Stimulated activated naive B cell treated with anti-CD40 and anti-IgM and Interleukin-4, amounts not matched to agents 10 μg/mL and 1 μg/mL and 100 μg/mL, for 72 hours (primary cell): ENCODE measurements around the gene NLGN1.

Experiments
- ATAC-seq, 2 donors: fragments of 150-1000 bp; cut with Tn5 transposase; replicated peaks; 2 replicates each; pipeline ENCODE4 v1.10.0; 2021; ENCODE audit warnings: moderate library complexity in 1 of 2
- DNase-seq: peaks from one replicate; pipeline ENCODE4 v3.0.0; 2021
- H3K27ac Mint-ChIP-seq: one replicate; pipeline ENCODE4 v1.8.0; 2022; ENCODE audit warnings: mild to moderate bottlenecking, mixed read lengths
- H3K27me3 Mint-ChIP-seq, 2 donors: one replicate each; pipeline ENCODE4 v1.8.0; 2022; ENCODE audit warnings: mixed read lengths in 2 of 2
- H3K36me3 Mint-ChIP-seq, 2 donors: one replicate each; pipeline ENCODE4 v1.8.0; 2022; ENCODE audit warnings: mixed read lengths in 2 of 2, mild to moderate bottlenecking in 1 of 2
- H3K4me1 Mint-ChIP-seq, 2 donors: one replicate each; pipeline ENCODE4 v1.8.0; 2022; ENCODE audit warnings: mixed read lengths in 2 of 2, mild to moderate bottlenecking in 1 of 2
- H3K4me3 Mint-ChIP-seq, 2 donors: one replicate each; pipeline ENCODE4 v1.8.0; 2022; ENCODE audit warnings: mild to moderate bottlenecking in 2 of 2, mixed read lengths in 2 of 2, moderate library complexity in 1 of 2
- H3K9me3 Mint-ChIP-seq, 2 donors: one replicate each; pipeline ENCODE4 v1.8.0; 2022; ENCODE audit warnings: mixed read lengths in 2 of 2, mild to moderate bottlenecking in 1 of 2

NLGN1 gene

DNA sequence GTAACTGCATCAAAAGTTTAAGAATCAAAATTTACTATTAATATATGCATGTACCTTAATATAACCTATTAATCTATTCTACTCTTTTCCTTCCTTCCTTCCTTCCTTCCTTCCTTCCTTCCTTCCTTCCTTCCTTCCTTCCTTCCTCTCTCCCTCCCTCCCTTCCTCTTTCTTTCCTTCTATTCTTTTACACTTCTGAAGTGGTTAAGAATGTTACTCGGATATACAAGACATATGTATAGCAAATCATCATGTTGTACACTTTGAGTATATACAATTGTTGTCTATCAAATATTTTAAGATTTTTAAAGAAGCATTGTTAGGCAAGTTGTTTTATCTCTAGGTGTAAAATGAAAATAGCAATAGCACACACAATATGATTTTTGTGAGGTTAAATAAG, 748.5 kb downstream of the NLGN1 start:
- no peak for DNase-seq
- H3K4me1 Mint-ChIP-seq = no peaks in the 10 kb centered on the region
- no peaks in the 10 kb centered on the region for H3K36me3 Mint-ChIP-seq
- ATAC-seq = no peak
- peaks cover 0 to 4% of the 10 kb centered on the region in 2 donors for H3K9me3 Mint-ChIP-seq
- H3K27ac Mint-ChIP-seq = no peak overlapping the region
- H3K4me3 Mint-ChIP-seq = no peak overlapping the region
- no peaks in the 10 kb centered on the region for H3K27me3 Mint-ChIP-seq

DNA sequence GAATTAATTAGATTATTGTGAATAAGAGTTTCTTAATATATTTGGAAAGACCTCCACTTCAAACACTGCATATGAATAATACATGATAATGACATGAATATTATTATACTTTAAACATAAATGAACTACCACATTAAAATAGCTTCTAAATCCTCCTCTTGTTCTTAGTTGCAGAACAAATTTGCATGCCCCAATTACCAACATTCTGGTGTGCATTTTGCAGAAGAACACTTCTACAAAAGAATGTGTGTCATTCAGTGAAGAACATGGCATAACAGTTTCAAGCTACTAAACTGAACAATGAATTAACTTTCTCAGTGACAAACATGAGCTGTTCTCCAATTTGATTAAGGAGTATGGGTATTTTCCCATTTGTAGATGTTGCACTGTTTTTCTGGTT, 750.3 kb downstream of the NLGN1 start:
- Mint-ChIP-seq H3K9me3 (peaks cover 0 to 2% of the 10 kb centered on the region in 2 donors), H3K4me1 (no peaks in the 10 kb centered on the region), H3K27ac (no peak overlapping the region), H3K36me3 (no peaks in the 10 kb centered on the region), H3K27me3 (no peaks in the 10 kb centered on the region), H3K4me3 (no peak overlapping the region)
- DNase-seq = no peak
- no peak for ATAC-seq

DNA sequence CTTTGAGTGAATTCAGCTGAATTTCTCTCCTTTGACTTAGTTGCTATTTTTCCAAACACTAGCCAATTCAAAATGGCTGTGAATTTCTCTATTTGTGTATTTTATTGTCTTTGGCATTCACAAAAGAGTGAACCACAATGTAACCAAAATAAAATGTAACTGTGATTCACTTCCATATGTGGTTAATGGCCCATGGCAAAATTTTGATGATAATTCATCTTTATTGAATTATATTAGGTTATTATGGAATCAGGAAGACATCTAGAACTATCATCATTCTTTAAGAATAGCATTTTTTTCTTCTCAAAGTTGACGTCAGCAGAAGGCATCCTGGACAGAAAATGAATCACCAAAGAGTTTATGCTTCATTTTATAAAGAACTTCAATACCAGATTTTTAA, 756.3 kb downstream of the NLGN1 start:
- H3K36me3 Mint-ChIP-seq = no peaks in the 10 kb centered on the region
- no peaks in the 10 kb centered on the region for H3K4me1 Mint-ChIP-seq
- H3K27ac Mint-ChIP-seq = no peak overlapping the region
- no peak for ATAC-seq
- H3K9me3 Mint-ChIP-seq = no peaks in the 10 kb centered on the region
- H3K27me3 Mint-ChIP-seq = no peaks in the 10 kb centered on the region
- H3K4me3 Mint-ChIP-seq = no peak overlapping the region
- DNase-seq = no peak

DNA sequence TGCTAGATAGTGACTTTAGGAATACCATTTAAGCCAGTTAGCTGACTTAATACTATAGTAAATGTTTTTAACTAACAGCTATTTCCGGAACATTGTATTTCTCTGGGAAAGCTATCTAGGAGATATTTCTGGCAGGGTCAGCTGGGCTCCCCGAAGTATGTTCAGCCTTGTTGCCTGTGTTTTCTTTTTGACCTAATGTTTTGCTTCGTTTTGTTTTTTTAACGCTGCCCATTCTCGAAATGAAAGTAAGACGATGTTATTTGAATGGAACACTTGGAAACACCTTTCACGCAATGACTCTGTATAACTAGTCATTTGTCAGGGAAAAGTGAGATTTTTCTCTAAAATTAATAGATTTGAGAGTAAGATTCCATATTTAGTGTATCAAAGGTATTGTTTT, 758.7 kb downstream of the NLGN1 start:
- no peak overlapping the region for H3K27ac Mint-ChIP-seq
- no peaks in the 10 kb centered on the region for H3K9me3 Mint-ChIP-seq
- ATAC-seq (no peak), DNase-seq (no peak)
- no peaks in the 10 kb centered on the region for H3K4me1 Mint-ChIP-seq
- no peaks in the 10 kb centered on the region for H3K27me3 Mint-ChIP-seq
- no peaks in the 10 kb centered on the region for H3K36me3 Mint-ChIP-seq
- H3K4me3 Mint-ChIP-seq = no peak overlapping the region

DNA sequence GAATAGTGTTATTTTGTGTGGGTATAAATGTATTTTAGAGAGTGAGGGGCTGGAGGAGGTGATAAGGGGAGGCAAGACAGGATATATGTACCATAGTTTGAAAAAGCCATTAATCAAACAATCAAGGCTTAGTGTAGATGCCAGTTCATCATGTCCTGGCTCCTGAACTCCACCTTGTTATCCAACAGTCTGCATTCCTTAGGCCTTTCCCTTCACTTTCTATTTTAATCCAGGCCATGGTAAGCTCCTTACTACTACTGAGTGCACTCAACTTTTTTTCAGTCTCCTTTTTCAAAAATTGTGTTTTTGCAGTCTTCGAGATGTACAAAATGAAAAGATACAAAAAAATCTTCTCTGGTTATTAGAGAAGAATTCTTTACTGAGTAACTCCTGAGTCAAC, 761.1 kb downstream of the NLGN1 start:
- peaks cover 0 to 6% of the 10 kb centered on the region in 2 donors for H3K9me3 Mint-ChIP-seq
- no peaks in the 10 kb centered on the region for H3K36me3 Mint-ChIP-seq
- DNase-seq (no peak), ATAC-seq (no peak)
- no peak overlapping the region for H3K27ac Mint-ChIP-seq
- H3K4me1 Mint-ChIP-seq = no peaks in the 10 kb centered on the region
- H3K27me3 Mint-ChIP-seq = no peaks in the 10 kb centered on the region
- no peak overlapping the region for H3K4me3 Mint-ChIP-seq

DNA sequence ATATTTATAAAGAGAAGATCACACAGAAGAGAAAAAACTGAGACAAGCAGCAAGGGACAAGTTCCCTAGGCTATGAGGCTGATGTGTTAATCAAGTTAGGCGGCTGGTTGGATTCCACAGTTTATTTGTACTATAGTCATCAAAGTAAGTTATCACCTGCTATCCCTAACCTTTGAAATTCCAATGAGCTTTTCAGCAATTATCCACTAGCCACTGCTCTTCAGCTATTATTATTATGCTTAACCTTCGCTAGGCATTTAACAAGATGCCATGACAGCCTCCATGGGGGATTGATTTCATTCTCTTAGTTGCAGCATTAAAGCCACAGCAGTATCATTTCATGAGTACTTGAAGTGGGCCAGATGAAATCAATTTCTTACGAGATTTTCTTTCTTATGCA, 762.1 kb downstream of the NLGN1 start:
- Mint-ChIP-seq H3K4me1 (no peaks in the 10 kb centered on the region), H3K36me3 (no peaks in the 10 kb centered on the region), H3K27ac (no peak overlapping the region), H3K9me3 (peaks cover 6 to 7% of the 10 kb centered on the region in 2 donors), H3K27me3 (no peaks in the 10 kb centered on the region), H3K4me3 (no peak overlapping the region)
- DNase-seq (no peak), ATAC-seq (no peak)

DNA sequence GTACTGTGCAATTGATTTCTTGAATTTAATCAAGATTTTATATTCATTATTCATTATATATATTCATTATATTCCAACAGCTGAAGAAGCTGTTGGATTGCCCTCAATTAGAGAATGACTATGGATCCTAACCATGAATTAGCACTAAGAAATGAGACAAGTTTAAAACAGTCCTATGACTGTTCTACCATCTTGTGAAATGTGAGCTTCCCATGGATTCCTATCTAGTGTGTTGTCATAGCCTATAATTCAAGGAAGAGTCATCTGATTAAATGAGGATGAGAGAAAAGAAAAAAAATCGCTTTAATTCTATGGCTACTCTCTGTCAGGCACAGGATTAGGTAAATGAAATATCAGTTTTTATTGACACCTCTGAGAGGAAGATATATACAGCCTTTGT, 765.0 kb downstream of the NLGN1 start:
- no peak overlapping the region for H3K4me3 Mint-ChIP-seq
- no peaks in the 10 kb centered on the region for H3K4me1 Mint-ChIP-seq
- no peak for ATAC-seq
- no peaks in the 10 kb centered on the region for H3K36me3 Mint-ChIP-seq
- no peak overlapping the region for H3K27ac Mint-ChIP-seq
- peaks cover 10 to 17% of the 10 kb centered on the region in 2 donors for H3K9me3 Mint-ChIP-seq
- no peak for DNase-seq
- H3K27me3 Mint-ChIP-seq = no peaks in the 10 kb centered on the region

DNA sequence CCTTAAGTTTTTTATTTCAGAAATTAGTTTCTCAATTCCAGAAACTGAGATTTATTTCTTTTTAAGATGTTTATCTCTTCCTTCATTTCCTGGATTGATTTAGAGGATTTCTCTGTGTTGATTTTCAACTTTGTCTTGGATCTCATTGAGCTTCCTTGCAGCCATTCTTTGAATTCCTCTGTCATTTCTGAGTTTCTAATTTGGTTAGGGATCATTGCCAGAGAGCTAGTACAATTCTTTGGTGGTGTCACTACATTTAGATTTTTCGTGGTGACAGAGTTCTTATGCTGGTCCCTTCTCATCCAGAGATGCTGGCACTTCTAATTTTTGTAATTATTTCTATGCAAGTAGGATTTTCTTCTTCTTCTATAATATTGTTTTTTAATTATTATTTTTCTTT, 770.5 kb downstream of the NLGN1 start:
- Mint-ChIP-seq H3K4me3 (no peak overlapping the region), H3K27ac (no peak overlapping the region), H3K36me3 (no peaks in the 10 kb centered on the region), H3K9me3 (peaks cover 14 to 17% of the 10 kb centered on the region in 2 donors), H3K27me3 (no peaks in the 10 kb centered on the region), H3K4me1 (no peaks in the 10 kb centered on the region)
- DNase-seq (no peak), ATAC-seq (no peak)

DNA sequence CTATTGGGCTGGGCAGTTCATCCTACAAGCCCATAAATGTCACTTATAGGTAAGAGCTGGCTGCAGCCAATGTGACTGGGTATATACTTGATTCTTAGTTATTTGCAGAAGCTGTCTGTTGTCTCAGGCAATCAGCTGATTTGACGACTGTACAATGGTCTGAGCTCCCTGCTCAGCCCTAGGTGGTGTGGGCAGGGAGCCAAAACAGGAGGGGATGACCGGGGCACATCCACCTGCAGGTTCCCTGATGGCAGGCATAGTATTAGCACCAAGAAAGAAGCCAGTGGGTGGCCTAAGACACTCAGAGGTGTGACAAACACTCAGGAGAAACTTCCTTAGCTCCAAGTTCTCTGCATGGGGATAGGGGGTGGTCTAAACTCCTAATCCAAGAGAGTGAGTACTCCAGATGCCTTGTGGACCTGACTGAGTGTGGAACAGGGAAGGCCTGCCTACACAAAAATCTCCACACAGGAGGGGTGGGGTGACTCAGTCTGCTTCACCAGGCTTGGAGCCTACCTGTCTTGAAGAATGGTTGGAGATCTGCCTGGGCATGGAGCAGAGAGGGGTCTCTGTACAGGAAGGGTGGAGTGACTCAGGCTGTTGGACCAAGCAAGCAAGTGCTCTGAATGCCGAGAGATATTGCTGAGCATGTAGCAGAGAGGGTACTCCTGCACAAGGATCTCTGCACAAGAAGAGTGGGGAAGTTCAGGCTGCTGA, 771.2 kb downstream of the NLGN1 start:
- Mint-ChIP-seq H3K27ac (no peak overlapping the region), H3K4me3 (no peak overlapping the region), H3K27me3 (no peaks in the 10 kb centered on the region), H3K36me3 (no peaks in the 10 kb centered on the region), H3K4me1 (no peaks in the 10 kb centered on the region), H3K9me3 (peaks cover 14% of the 10 kb centered on the region in 2 donors)
- DNase-seq (no peak), ATAC-seq (peak in 1 of 2 donors; percentile 10)

DNA sequence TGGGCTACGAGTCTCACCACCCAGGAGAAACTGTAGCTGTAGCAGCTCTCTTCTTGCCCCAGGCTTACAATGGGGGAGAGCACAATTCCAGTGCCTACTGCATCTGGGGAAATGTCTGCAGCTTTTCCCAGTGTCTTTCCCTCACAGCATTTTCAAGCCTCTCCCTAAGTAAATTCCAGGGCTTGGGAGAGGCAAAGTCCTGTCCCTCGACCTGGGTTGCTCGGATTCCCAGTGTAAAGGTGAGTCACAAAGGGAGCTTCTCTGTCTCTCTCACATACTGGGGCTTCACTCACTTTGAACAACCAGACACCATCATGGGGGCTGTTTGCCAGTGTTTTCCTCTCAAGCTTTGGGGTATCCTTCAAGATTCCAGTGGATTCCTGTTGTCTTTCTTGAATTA, 772.2 kb downstream of the NLGN1 start:
- no peak overlapping the region for H3K27ac Mint-ChIP-seq
- H3K9me3 Mint-ChIP-seq = peaks cover 9 to 15% of the 10 kb centered on the region in 2 donors
- no peak overlapping the region for H3K4me3 Mint-ChIP-seq
- H3K36me3 Mint-ChIP-seq = no peaks in the 10 kb centered on the region
- ATAC-seq = peak in 1 of 2 donors; percentile 25
- no peaks in the 10 kb centered on the region for H3K27me3 Mint-ChIP-seq
- no peak for DNase-seq
- no peaks in the 10 kb centered on the region for H3K4me1 Mint-ChIP-seq

DNA sequence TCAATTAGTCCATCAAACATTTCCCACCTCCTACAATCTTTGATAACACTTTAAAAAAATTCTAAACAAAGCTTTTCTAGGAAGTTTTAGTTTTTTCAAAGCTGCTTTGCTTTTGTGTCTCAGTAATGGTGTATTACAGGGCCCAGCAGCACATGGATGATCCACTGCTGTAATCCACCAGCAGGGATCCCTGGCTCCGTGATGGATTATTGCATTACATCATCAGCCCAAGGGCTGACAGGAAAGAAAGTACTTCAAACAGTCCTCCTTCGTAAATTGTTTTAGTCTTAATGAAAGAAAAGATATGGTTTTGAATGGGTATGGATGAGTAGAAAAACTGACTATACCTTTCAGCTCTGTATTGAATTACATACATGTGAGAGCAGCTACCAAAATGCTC, 772.7 kb downstream of the NLGN1 start:
- no peak overlapping the region for H3K4me3 Mint-ChIP-seq

DNA sequence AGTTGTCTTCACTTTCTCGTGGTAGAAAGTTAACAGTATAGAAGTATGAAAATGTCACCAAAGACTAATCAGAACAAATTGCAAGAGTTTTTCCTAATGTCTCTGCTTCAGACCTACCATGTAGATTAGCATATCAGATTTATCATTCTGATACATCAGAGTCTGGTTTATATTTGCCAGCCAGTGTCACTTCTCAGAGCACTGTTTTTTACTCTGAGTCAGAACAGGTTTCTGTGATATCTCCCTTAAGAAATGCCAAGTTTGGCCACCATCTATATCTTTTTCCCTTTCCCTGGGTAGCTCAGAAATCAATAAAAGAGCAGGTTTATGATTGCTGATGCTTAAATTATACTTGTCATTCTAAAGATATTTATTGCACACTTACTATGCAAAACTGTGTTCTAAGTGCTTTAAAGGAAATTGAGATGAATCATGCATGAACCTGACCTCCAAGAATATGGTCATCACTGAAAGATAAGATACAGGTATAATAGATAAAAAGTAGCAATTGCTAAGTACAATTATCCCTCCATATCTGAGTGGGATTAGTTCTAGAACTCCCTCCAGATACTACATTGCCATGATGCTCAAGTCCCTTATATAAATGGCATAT, 788.9 kb downstream of the NLGN1 start:
- no peaks in the 10 kb centered on the region for H3K9me3 Mint-ChIP-seq
- DNase-seq (no peak), ATAC-seq (no peak)
- no peaks in the 10 kb centered on the region for H3K27me3 Mint-ChIP-seq
- no peak overlapping the region for H3K27ac Mint-ChIP-seq
- no peaks in the 10 kb centered on the region for H3K36me3 Mint-ChIP-seq
- H3K4me1 Mint-ChIP-seq = no peaks in the 10 kb centered on the region
- no peak overlapping the region for H3K4me3 Mint-ChIP-seq

More for the DNA sequence above, 772.7 kb downstream of the NLGN1 start:
- Mint-ChIP-seq H3K27me3 (no peaks in the 10 kb centered on the region), H3K4me1 (no peaks in the 10 kb centered on the region), H3K9me3 (peaks cover 5 to 9% of the 10 kb centered on the region in 2 donors), H3K27ac (no peak overlapping the region), H3K36me3 (no peaks in the 10 kb centered on the region)
- DNase-seq (no peak), ATAC-seq (no peak)

DNA sequence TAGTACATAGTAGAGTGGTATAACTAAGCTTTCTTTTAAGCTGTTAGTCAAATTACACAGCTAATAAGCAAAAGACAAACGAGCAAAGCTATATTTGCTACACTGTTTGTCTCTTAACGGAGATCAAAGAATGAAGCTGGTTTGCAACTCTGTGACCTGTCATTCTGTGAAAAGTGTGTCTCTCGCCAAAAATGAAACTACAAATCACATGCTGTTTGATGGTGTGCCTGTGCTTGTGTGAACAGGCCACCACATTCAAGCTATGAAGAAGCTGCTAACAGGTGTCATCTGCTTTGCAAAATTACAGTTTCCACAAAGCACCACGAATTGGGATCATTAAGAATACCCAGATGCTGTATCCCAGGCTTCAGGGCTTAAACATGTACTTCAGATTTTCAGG, 793.8 kb downstream of the NLGN1 start:
- no peak for DNase-seq
- no peak overlapping the region for H3K4me3 Mint-ChIP-seq
- H3K4me1 Mint-ChIP-seq = no peaks in the 10 kb centered on the region
- no peaks in the 10 kb centered on the region for H3K9me3 Mint-ChIP-seq
- no peaks in the 10 kb centered on the region for H3K27me3 Mint-ChIP-seq
- no peak for ATAC-seq
- no peak overlapping the region for H3K27ac Mint-ChIP-seq
- no peaks in the 10 kb centered on the region for H3K36me3 Mint-ChIP-seq

DNA sequence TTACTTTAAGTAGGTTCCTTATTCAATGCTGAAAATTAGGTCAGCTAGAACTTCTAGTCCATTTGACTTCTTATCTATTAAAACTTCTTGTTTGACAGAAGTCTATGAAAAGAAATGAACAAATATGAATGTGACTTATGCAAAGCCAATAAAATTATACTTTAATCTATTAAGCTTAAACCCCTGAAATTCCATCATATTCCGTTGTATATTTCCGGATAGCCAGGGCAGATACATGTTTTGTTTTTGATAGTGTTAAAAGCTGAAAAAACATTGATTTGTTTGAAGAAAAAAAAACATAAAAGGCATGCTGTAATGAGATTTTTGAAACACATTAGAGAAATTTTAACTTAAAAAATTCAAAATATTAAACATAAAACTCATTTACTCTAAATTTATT, 794.4 kb downstream of the NLGN1 start:
- ATAC-seq (no peak), DNase-seq (no peak)
- Mint-ChIP-seq H3K27ac (no peak overlapping the region), H3K27me3 (no peaks in the 10 kb centered on the region), H3K9me3 (no peaks in the 10 kb centered on the region), H3K4me3 (no peak overlapping the region), H3K4me1 (no peaks in the 10 kb centered on the region), H3K36me3 (no peaks in the 10 kb centered on the region)

DNA sequence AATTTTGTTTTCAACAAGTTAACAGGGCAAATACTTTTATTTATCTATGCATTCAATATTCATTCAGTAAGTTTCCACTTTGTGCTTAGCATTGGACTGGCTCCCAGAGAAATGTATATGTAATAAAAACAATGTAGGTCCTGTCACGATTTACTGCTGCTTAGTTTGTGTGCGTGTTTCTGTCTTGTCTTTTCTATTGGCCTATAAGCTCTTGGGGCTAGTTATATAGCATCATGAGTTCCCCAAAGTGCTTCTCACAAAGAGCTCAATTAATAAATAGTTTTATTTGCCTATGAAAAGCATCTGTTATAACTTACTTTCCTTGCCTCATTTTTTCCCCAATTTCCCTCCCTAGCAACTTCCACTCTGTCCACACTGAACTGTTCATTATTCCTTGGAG, 794.9 kb downstream of the NLGN1 start:
- H3K36me3 Mint-ChIP-seq = no peaks in the 10 kb centered on the region
- ATAC-seq = no peak
- H3K27ac Mint-ChIP-seq = no peak overlapping the region
- no peaks in the 10 kb centered on the region for H3K27me3 Mint-ChIP-seq
- no peaks in the 10 kb centered on the region for H3K4me1 Mint-ChIP-seq
- H3K4me3 Mint-ChIP-seq = no peak overlapping the region
- no peak for DNase-seq
- no peaks in the 10 kb centered on the region for H3K9me3 Mint-ChIP-seq
